ENCODE measurements around the gene ACOT8. TPM values are rescaled to one million over a fixed set of nuclear protein-coding genes. Genes with fewer than 3 reads are reported as not detected.
A peak's percentile ranks its signal among the peaks of the same experiment; 100 is the strongest.

ACOT8 gene
- polyA plus RNA-seq (2011; rRNA removed), result 18.5 and 19.8 TPM in 2 replicates
- 35.3 and 36.6 TPM in 2 replicates for polyA plus RNA-seq (2012; cell fraction: cytosol; rRNA removed)
- 45.0 and 46.1 TPM in 2 replicates for polyA plus RNA-seq (2012; cell fraction: nucleus; rRNA removed)
- 12.6 to 14.7 TPM (median 14.0 TPM) in 3 replicates for polyA plus RNA-seq (2017; fragmentation: RNase III; extraction: RNeasy Plus Mini Kit Qiagen cat#74134 plus additional on column Dnase treatment)
- 19.5 and 21.2 TPM in 2 replicates for polyA minus RNA-seq (2011; rRNA and poly(A)+ RNA removed)

DNA sequence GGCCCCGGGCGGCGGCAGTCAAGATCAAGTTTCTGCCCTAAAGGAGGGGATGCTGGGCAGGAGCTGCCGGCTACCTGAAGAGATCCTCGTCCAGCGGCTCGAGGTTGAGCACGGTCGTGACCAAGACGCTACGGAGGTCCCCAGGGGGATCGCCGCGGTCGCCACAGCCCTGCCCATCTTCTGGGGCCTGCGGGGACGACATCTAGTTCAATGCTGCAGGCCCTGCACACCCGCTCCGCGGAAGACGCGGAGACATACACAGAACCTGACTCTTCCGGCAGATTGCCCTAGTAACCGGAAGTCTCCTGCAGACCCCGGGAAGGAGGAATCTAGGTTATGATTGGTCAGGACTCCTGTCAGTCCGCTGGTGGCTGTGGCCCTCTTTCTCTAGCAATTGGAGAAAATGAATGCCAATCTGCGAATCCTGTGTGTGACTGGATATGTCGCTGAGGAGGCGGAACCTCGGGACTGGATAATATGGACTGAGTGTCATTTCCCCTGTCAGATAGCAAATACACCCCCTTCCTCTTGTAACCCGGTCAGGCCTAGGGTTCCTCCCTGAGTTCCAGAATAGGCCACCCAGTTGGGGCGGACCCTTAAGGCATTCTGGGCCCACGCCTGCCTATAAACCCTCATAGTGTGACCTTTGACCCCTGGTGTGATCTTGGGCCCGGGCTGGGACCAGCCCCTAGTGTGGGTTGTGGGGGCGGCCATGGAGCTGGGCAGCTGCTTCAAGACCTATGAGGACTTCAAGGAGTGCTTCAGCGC, at the start of gene ACOT8, which contains the start of gene ZSWIM3:
TSS of gene ACOT8 (minus strand) at position 279 of the 768 bp plus-strand sequence. CDS start at position 202, 77 bp downstream.
TSS of gene ZSWIM3 (plus strand) at position 501 of the 768 bp plus-strand sequence. CDS start at position 713, 212 bp downstream.
- no peak for FAIRE-seq

DNA sequence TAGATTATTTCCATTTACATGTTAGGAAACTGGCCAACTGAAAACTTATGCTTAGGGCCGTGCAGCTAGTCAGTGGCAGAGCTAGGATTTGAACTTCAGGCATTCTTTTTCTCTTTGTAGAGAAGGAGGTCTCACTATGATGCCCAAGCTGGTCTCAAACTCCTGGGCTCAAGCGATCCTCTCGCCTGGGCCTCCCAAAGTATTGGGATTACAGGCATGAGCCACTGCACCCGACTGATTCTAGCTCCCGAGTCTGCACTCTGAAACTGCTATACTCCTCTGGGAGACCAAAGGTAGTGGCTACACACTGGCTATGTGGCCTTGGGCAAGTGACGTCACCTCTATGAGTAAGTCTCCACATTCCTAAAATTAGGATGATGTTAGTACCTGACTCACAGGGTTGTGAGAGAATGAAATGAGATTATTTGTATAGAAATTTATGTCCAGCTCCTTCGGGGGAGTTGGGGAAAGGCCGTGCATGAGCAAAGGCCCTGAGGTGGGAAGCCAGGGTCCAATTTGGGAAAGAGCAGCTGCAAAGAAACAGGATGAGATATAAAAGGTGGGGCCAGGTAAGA, 48.4 kb upstream of the ACOT8 start:
- Histone ChIP-seq H3K4me3 (no peak overlapping the region), H3K27ac (peak overlapping the region in 1 of 2 experiments; percentile 29; a peak in 1 of 6 replicates), H3K4me1 (peaks cover 22% of the 10 kb centered on the region), H3K9me3 (no peaks in the 10 kb centered on the region), H3K4me2 (peak overlapping the region; percentile 32)
- 45% methylated on average over 8 of the region's 8 CpGs for WGBS (ENCODE audit: missing lambda C conversion rate)
- ATAC-seq (peak; percentile 77 to 88), FAIRE-seq (no peak), DNase-seq (ENCODE audit: low read depth in 1 of 2, low spot score in 1 of 2) (peak; percentile 52 to 71)
- POLR2A ChIA-PET, result interaction anchor here (0.7 to 1.8 kb wide), 6 partner anchors 12 to 30 kb away, joined by 3 to 6 read pairs (median 4); partner anchors contain the start of gene CTSA
- TF ChIP-seq MAFK (IDR thresholded peaks at IDR 0.05; ENCODE audit: partially characterized antibody) (no peak), FOSL2 (IDR thresholded peaks at IDR 0.05) (no peak), FOSL2 (CRISPR knock-in tag; IDR thresholded peaks at IDR 0.05) (peak; percentile 81), NPAS2 (CRISPR knock-in tag; IDR thresholded peaks at IDR 0.05; ENCODE audit: borderline replicate concordance) (no peak)
- CTCF ChIA-PET, result interaction anchor here (0.7 to 2.4 kb wide), 9 partner anchors 13 to 134 kb away, joined by 3 to 9 read pairs (median 5); partner anchors contain the start of gene CTSA

More for the DNA sequence above, at the start of gene ACOT8, which contains the start of gene ZSWIM3:
- WGBS (ENCODE audit: missing lambda C conversion rate), result 6% methylated on average over 33 of the region's 36 CpGs
- ChIA-PET POLR2A (no interaction called here), CTCF (interaction anchor here (1.0 to 2.5 kb wide), 4 partner anchors 10 to 58 kb away, joined by 4 to 9 read pairs (median 8); no protein-coding TSS in a partner anchor)
- no peaks in the 10 kb centered on the region for H3K9me3 ChIP-seq
- ATAC-seq, result peak; percentile 100
- H3K27ac ChIP-seq, result peak within 1 kb of the TSS; percentile 74 to 86
- TF ChIP-seq KDM1A (IDR thresholded peaks at IDR 0.05; ENCODE audit: low read depth) (no peak), PHF8 (IDR thresholded peaks at IDR 0.05; ENCODE audit: borderline replicate concordance, low read depth) (peak; percentile 48), KDM5A (IDR thresholded peaks at IDR 0.05) (0 out of 2 replicates have a peak, but pooled peaks have one; percentile 22), POLR2A (IDR thresholded peaks at IDR 0.05; ENCODE audit: low read length) (peak; percentile 70), MAFK (IDR thresholded peaks at IDR 0.05; ENCODE audit: partially characterized antibody) (peak; percentile 15), MAX (IDR thresholded peaks at IDR 0.05) (peak; percentile 50; the same call in 1 of the 2 replicates), SMC3 (IDR thresholded peaks at IDR 0.05) (no peak), CHD2 (IDR thresholded peaks at IDR 0.05; ENCODE audit: low read length, partially characterized antibody) (peak; percentile 53), CHD4 (IDR thresholded peaks at IDR 0.05; ENCODE audit: borderline replicate concordance) (no peak), RFX5 (IDR thresholded peaks at IDR 0.05) (peak; percentile 19; the same call in 1 of the 2 replicates), JUN (IDR thresholded peaks at IDR 0.05) (peak; percentile 8 to 42; a peak in 1 of 5 replicates)
- TF ChIP-seq, protein P1, sequence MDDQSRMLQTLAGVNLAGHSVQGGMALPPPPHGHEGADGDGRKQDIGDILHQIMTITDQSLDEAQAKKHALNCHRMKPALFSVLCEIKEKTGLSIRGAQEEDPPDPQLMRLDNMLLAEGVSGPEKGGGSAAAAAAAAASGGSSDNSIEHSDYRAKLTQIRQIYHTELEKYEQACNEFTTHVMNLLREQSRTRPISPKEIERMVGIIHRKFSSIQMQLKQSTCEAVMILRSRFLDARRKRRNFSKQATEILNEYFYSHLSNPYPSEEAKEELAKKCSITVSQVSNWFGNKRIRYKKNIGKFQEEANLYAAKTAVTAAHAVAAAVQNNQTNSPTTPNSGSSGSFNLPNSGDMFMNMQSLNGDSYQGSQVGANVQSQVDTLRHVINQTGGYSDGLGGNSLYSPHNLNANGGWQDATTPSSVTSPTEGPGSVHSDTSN (IDR thresholded peaks at IDR 0.05), result peak; percentile 100
- peak within 1 kb of the TSS; percentile 63 for H3K4me3 ChIP-seq
- peak within 1 kb of the TSS; percentile 95 for H3K4me2 ChIP-seq
- H3K4me1 ChIP-seq, result peaks cover 22% of the 10 kb centered on the region; the same call in 2 of the 3 replicates
- DNase-seq (ENCODE audit: low read depth in 1 of 2, low spot score in 1 of 2), result peak; percentile 100

GRCh38 chr20:45904583-45905504, 47.7 kb upstream of the ACOT8 start:
- Histone ChIP-seq H3K4me1 (peaks cover 15% of the 10 kb centered on the region), H3K4me2 (peak overlapping the region; percentile 32; the same call in 2 of the 3 replicates), H3K4me3 (no peak overlapping the region), H3K9me3 (no peaks in the 10 kb centered on the region), H3K27ac (peak overlapping the region in 1 of 2 experiments; percentile 31; a peak in 1 of 6 replicates)
- POLR2A ChIA-PET, result interaction anchor here (0.7 to 1.8 kb wide), 6 partner anchors 11 to 30 kb away, joined by 3 to 6 read pairs (median 4); partner anchors contain the start of gene CTSA
- FAIRE-seq, result no peak
- 71% methylated on average over 14 of the region's 16 CpGs for WGBS (ENCODE audit: missing lambda C conversion rate)
- CTCF ChIA-PET, result interaction anchor here (0.6 to 2.4 kb wide), 11 partner anchors 12 to 134 kb away, joined by 3 to 9 read pairs (median 4); partner anchors contain the start of gene CTSA
- 0 out of 5 replicates have a peak, but pooled peaks of 1 of the 2 experiments have one; percentile 4 for TF ChIP-seq JUN (IDR thresholded peaks at IDR 0.05)
- no peak for TF ChIP-seq ZNF302 (CRISPR knock-in tag; IDR thresholded peaks at IDR 0.05)
- no peak for TF ChIP-seq POLR2AphosphoS2 (conservative IDR thresholded peaks at IDR 0.05; ENCODE audit: low read length)
- no peak for DNase-seq (ENCODE audit: low read depth in 1 of 2, low spot score in 1 of 2)
- peak; percentile 10 to 22; a peak in 3 of 6 replicates for ATAC-seq

Data from A549 (cell line).